SK-N-SH (cell line): ENCODE measurements around the gene PLCB3. TPM values are rescaled to one million over a fixed set of nuclear protein-coding genes. Genes with fewer than 3 reads are reported as not detected.

Source experiments
- CTCF ChIA-PET: fragments of 300-600, 350-600 bp; formaldehyde crosslinking; extraction: SDS; loops from one replicate; lab custom pipeline; 2021; lab: Yijun Ruan, JAX
- POLR2A ChIA-PET: fragments of 350-600 bp; sonication (Branson Sonifier 250); formaldehyde crosslinking; extraction: SDS; loops from one replicate; lab custom pipeline; 2020; ENCODE audit warnings: antibody characterized with exemption, inconsistent platforms; lab: Yijun Ruan, JAX
- DNase-seq: peaks from one replicate; pipeline ENCODE4 v3.0.0; 2012
- H2AFZ ChIP-seq: fragments of 200-600 bp; sonication (generic); 2 replicates; pipeline ENCODE4 v1.8.1; 2016; ENCODE audit warnings: antibody characterized with exemption, mild to moderate bottlenecking, low read depth
- H3F3A ChIP-seq: fragments of 200-600 bp; sonication (generic); replicated peaks from 2 replicates; pipeline ENCODE3; 2016; ENCODE audit warnings: antibody characterized with exemption, mild to moderate bottlenecking; ENCODE audit not compliant: insufficient read depth
- H3K27ac ChIP-seq, 2 experiments: fragments of 200-500 bp in 1 of 2; fragments of 200-600 bp in 1 of 2; sonication (Bioruptor generic) in 1 of 2; sonication (generic), shearing (Covaris generic) in 1 of 2; 2 replicates each; pipeline versions ENCODE4 v1.5.1 to v1.6.1; 2014 to 2016; ENCODE audit warnings: low read depth in 2 of 2, inconsistent platforms in 1 of 2, low read length in 1 of 2, mild to moderate bottlenecking in 1 of 2, mixed read lengths in 1 of 2
- H3K27me3 ChIP-seq: fragments of 200-600 bp; sonication (generic), shearing (Covaris generic); 2 replicates; pipeline ENCODE4 v1.6.1; 2016; ENCODE audit warnings: mixed run types; ENCODE audit not compliant: insufficient read depth
- H3K36me3 ChIP-seq, 2 experiments: fragments of 200-500 bp in 1 of 2; fragments of 200-600 bp in 1 of 2; sonication (Bioruptor generic) in 1 of 2; sonication (generic) in 1 of 2; replicated peaks in 1 of 2; 2 replicates each; pipeline versions ENCODE3 to v1.5.1; 2014 to 2016; ENCODE audit warnings: low read length in 1 of 2, mild to moderate bottlenecking in 1 of 2; ENCODE audit not compliant: insufficient read depth in 2 of 2, control insufficient read depth in 1 of 2
- H3K4me1 ChIP-seq, 2 experiments: fragments of 200-500 bp in 1 of 2; fragments of 200-600 bp in 1 of 2; sonication (Bioruptor generic) in 1 of 2; sonication (generic), shearing (Covaris generic) in 1 of 2; 2 replicates each; pipeline versions ENCODE4 v1.5.1 to v1.6.1; 2014 to 2016; ENCODE audit warnings: low read depth in 1 of 2, low read length in 1 of 2, mixed run types in 1 of 2; ENCODE audit not compliant: insufficient read depth in 2 of 2, control insufficient read depth in 1 of 2
- H3K4me2 ChIP-seq: fragments of 200-600 bp; sonication (generic), shearing (Covaris generic); 2 replicates; pipeline ENCODE4 v1.6.1; 2017; ENCODE audit warnings: mixed run types
- H3K4me3 ChIP-seq, 2 experiments: fragments of 200-500 bp in 1 of 2; fragments of 200-600 bp in 1 of 2; sonication (Bioruptor generic) in 1 of 2; sonication (generic), shearing (Covaris generic) in 1 of 2; 2 replicates each; pipeline versions ENCODE4 v1.5.1 to v1.8.1; 2014 to 2016; ENCODE audit warnings: low read depth in 2 of 2, inconsistent platforms in 1 of 2, low read length in 1 of 2, mild to moderate bottlenecking in 1 of 2, mixed read lengths in 1 of 2, moderate library complexity in 1 of 2
- H3K79me2 ChIP-seq: fragments of 200-600 bp; sonication (generic); 2 replicates; pipeline ENCODE4 v1.8.1; 2017; ENCODE audit warnings: mild to moderate bottlenecking; ENCODE audit not compliant: insufficient read depth
- H3K9ac ChIP-seq: fragments of 200-600 bp; sonication (generic); 2 replicates; pipeline ENCODE4 v1.6.1; 2017; ENCODE audit warnings: mixed run types
- H3K9me2 ChIP-seq: fragments of 200-600 bp; sonication (generic); 2 replicates; pipeline ENCODE4 v1.6.1; 2017; ENCODE audit warnings: mixed run types
- H3K9me3 ChIP-seq: fragments of 200-600 bp; sonication (generic); 2 replicates; pipeline ENCODE4 v1.6.1; 2017; ENCODE audit warnings: mixed run types, mild to moderate bottlenecking, moderate library complexity
- H4K20me1 ChIP-seq: fragments of 200-600 bp; sonication (generic); 2 replicates; pipeline ENCODE4 v1.6.1; 2017; ENCODE audit warnings: mild to moderate bottlenecking, mixed run types; ENCODE audit not compliant: insufficient read depth
- CTCF ChIP-seq: fragments of 200-600 bp; sonication (generic); IDR thresholded peaks from 2 replicates; pipeline ENCODE4 v1.6.1; 2017; ENCODE audit warnings: antibody characterized with exemption, mild to moderate bottlenecking, moderate library complexity
- ELF1 ChIP-seq: IDR thresholded peaks from 2 replicates; pipeline ENCODE4 v1.4.0; 2012
- EZH2phosphoT487 ChIP-seq: fragments of 200-600 bp; sonication (generic); IDR thresholded peaks from 2 replicates; pipeline ENCODE4 v1.6.1; 2017; ENCODE audit warnings: low read depth, mixed run types, mild to moderate bottlenecking, antibody characterized with exemption, moderate library complexity, borderline replicate concordance
- FOXJ3 ChIP-seq: sonication (generic); formaldehyde crosslinking; IDR thresholded peaks from 2 replicates; pipeline ENCODE4 v1.5.1; 2020; ENCODE audit warnings: mild to moderate bottlenecking, missing genetic modification reagents
- MXI1 ChIP-seq: IDR thresholded peaks from 2 replicates; pipeline ENCODE4 v1.6.1; 2012; ENCODE audit warnings: mild to moderate bottlenecking, low read depth, low read length, improper control_type of control experiment
- PBX3 ChIP-seq: IDR thresholded peaks from 2 replicates; pipeline ENCODE4; 2012
- SIN3A ChIP-seq: IDR thresholded peaks from 2 replicates; pipeline ENCODE4 v1.6.1; 2012; ENCODE audit warnings: low read depth, mild to moderate bottlenecking, low read length, moderate library complexity, borderline replicate concordance
- TAF1 ChIP-seq: IDR thresholded peaks from 2 replicates; pipeline ENCODE4 v1.6.1; 2012; ENCODE audit warnings: low read depth, mild to moderate bottlenecking, low read length, moderate library complexity, borderline replicate concordance
- WGBS: methylation state at CpG from one replicate; pipeline ENCODE4 v1.1.6; 2017; ENCODE audit warnings: low lambda C conversion rate; 5-methylcytosine and 5-hydroxymethylcytosine counted together
- polyA plus RNA-seq, 3 experiments: library from polyadenylated mRNA; depleted of rRNA; stranded (reverse); fragments of >200 nt; gene quantifications; 2 replicates each; pipeline ENCODE4 v1.2.3, GENCODE V29; 2012
- TF ChIP-seq, protein P1 (sequence below): fragments of 150-350 bp; IDR thresholded peaks from 2 replicates; pipeline ENCODE4 v1.6.1; 2016; ENCODE audit warnings: mild to moderate bottlenecking, low read depth, low read length

Gene PLCB3
- polyA plus RNA-seq, 1 of the 3 experiments (the other 2 are of a cell fraction) = 30.4 TPM

DNA sequence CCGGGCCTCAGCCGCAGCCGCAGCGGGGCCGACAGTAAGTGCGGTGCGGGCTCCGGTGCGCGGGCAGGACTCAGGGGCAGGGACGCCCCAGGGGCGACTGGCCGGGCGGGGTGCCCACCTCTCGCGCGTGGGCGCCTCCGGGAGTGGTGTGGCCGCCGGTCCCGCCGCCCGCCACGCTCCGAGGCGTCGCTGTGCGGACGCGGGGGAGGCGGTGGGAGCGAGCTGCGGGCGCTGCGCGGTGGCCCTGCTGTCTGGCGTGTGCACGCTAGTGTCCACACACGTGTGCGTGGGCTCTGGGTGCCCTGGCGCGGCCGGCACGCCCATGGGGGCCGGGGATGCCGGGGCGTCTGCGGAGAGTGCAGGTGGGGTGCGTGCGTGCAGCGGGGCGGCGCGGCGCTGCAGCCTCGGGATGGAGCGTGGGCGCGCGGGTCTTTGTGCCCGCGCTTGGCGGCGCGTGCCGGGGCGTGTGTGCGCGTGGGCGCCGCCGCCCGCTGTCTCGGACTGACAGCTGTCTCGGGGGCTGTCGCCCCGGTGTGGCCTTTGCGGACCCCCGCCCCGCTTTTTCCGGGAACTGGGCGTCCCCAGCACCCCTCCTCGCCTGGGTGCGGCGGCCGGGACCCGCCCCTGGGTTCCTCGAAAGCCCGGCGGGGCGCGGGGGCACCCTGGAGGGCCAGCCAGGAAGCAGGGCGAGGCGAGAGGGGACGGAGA lies 40.6 kb downstream of the PLCB3 start:
- H3K9ac ChIP-seq = no peak overlapping the region
- CTCF ChIA-PET = interaction anchor here (0.8 to 12.2 kb wide), 3 partner anchors 12 to 88 kb away, joined by 3 to 196 read pairs (median 43); partner anchors contain the start of genes CATSPERZ and ESRRA
- H3K9me2 ChIP-seq = no peaks in the 10 kb centered on the region
- WGBS = 35% methylated on average over 7 of the region's 96 CpGs
- DNase-seq = peak; percentile 68
- H3K4me1 ChIP-seq = peaks cover 0 to 11% of the 10 kb centered on the region in 2 experiments; a peak in 1 of 4 replicates
- no peak overlapping the region for H2AFZ ChIP-seq
- peaks cover 20% of the 10 kb centered on the region for H3K27me3 ChIP-seq
- H3K79me2 ChIP-seq = no peaks in the 10 kb centered on the region
- no peak overlapping the region for H3K27ac ChIP-seq
- no peaks in the 10 kb centered on the region for H4K20me1 ChIP-seq
- H3K4me2 ChIP-seq = peak overlapping the region; percentile 73
- H3K4me3 ChIP-seq = peak overlapping the region; percentile 39 to 48; a peak in 3 of 4 replicates
- TF ChIP-seq ELF1 = no peak
- TF ChIP-seq MXI1 = peak; percentile 15; the same call in 1 of the 2 replicates
- peaks cover 9% of the 10 kb centered on the region for H3F3A ChIP-seq
- no peaks in the 10 kb centered on the region for H3K36me3 ChIP-seq
- H3K9me3 ChIP-seq = no peaks in the 10 kb centered on the region
- POLR2A ChIA-PET = interaction anchor here (1.5 kb wide), 1 partner anchor 26 kb away, joined by 3 read pairs; the partner anchor contains the start of gene PRDX5

- Histone ChIP-seq H3K9me3 (no peaks in the 10 kb centered on the region), H3K79me2 (no peaks in the 10 kb centered on the region), H3K9ac (no peak overlapping the region), H3K4me2 (peak overlapping the region; percentile 73; the same call in 1 of the 2 replicates), H3K36me3 (no peaks in the 10 kb centered on the region), H2AFZ (no peak overlapping the region), H3K27ac (no peak overlapping the region), H3K27me3 (peaks cover 20% of the 10 kb centered on the region), H3K9me2 (no peaks in the 10 kb centered on the region), H3K4me3 (peak overlapping the region; percentile 39 to 48; a peak in 3 of 4 replicates), H3K4me1 (peaks cover 0 to 10% of the 10 kb centered on the region in 2 experiments; a peak in 1 of 4 replicates), H3F3A (peaks cover 6% of the 10 kb centered on the region), H4K20me1 (no peaks in the 10 kb centered on the region)
- DNase-seq = no peak
- ChIA-PET CTCF (interaction anchor here (0.8 to 12.2 kb wide), 4 partner anchors 11 to 88 kb away, joined by 3 to 196 read pairs (median 23); partner anchors contain the start of genes CATSPERZ and ESRRA), POLR2A (interaction anchor here (0.6 kb wide), 1 partner anchor 87 kb away, joined by 3 read pairs; no protein-coding TSS in a partner anchor)
- 72% methylated on average over 23 of the region's 42 CpGs for WGBS
- TF ChIP-seq FOXJ3 (CRISPR knock-in tag) (no peak), ELF1 (no peak), CTCF (no peak), SIN3A (no peak), EZH2phosphoT487 (no peak), TAF1 (no peak), PBX3 (no peak)
- TF ChIP-seq, protein P1, sequence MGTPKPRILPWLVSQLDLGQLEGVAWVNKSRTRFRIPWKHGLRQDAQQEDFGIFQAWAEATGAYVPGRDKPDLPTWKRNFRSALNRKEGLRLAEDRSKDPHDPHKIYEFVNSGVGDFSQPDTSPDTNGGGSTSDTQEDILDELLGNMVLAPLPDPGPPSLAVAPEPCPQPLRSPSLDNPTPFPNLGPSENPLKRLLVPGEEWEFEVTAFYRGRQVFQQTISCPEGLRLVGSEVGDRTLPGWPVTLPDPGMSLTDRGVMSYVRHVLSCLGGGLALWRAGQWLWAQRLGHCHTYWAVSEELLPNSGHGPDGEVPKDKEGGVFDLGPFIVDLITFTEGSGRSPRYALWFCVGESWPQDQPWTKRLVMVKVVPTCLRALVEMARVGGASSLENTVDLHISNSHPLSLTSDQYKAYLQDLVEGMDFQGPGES = no peak
Measured at GRCh38 chr11:64292460-64293254, 41.3 kb downstream of the PLCB3 start.
